H1 (cell line): ENCODE results near the gene CWF19L1. TPM values are rescaled to one million over a fixed set of nuclear protein-coding genes. Genes with fewer than 3 reads are reported as not detected.

Experiments used
- CTCF ChIA-PET: fragments of 300-600 bp; sonication (Branson Sonifier 250); formaldehyde crosslinking; loops from one replicate; lab custom pipeline; 2021; ENCODE audit not compliant: partially characterized antibody; lab: Charles Lee
- POLR2A ChIA-PET: fragments of 300-600 bp; sonication (Branson Sonifier 250); formaldehyde crosslinking; loops from one replicate; lab custom pipeline; 2021; ENCODE audit warnings: inconsistent platforms; ENCODE audit not compliant: partially characterized antibody; lab: Charles Lee
- DNase-seq, 2 experiments: peaks; one replicate each; pipeline versions ENCODE4 v3.0.0 to v3.0.0-alpha.2; 2010 to 2022; ENCODE audit warnings: low spot score in 2 of 2, low read depth in 1 of 2, mixed read lengths in 1 of 2
- FAIRE-seq: peaks from 2 replicates; lab custom pipeline; 2011; peaks lifted over from hg19 to GRCh38; lab: Jason Lieb, UNC
- H2AFZ ChIP-seq: 2 replicates; pipeline ENCODE4 v1.8.1; 2012; ENCODE audit warnings: low read length, inconsistent platforms
- H2AK5ac ChIP-seq: 2 replicates; pipeline ENCODE4 v1.6.1; 2013; ENCODE audit warnings: low read depth, low read length
- H2BK120ac ChIP-seq: replicated peaks from 2 replicates; pipeline ENCODE3; 2013; ENCODE audit warnings: low read depth, low read length, inconsistent platforms
- H2BK12ac ChIP-seq: 2 replicates; pipeline ENCODE4 v1.6.1; 2013; ENCODE audit warnings: low read depth, low read length
- H2BK15ac ChIP-seq: 2 replicates; pipeline ENCODE4 v1.6.1; 2013; ENCODE audit warnings: low read length
- H2BK20ac ChIP-seq: 2 replicates; pipeline ENCODE4 v1.6.1; 2013; ENCODE audit warnings: low read length
- H2BK5ac ChIP-seq: 2 replicates; pipeline ENCODE4 v1.6.1; 2013; ENCODE audit warnings: low read depth, low read length
- H3K14ac ChIP-seq: 2 replicates; pipeline ENCODE4 v1.6.1; 2013; ENCODE audit warnings: inconsistent platforms; ENCODE audit not compliant: insufficient read length
- H3K18ac ChIP-seq: 2 replicates; pipeline ENCODE4 v1.6.1; 2013; ENCODE audit warnings: low read length; ENCODE audit errors: extremely low read depth
- H3K23ac ChIP-seq: 2 replicates; pipeline ENCODE4 v1.6.1; 2013; ENCODE audit warnings: inconsistent platforms; ENCODE audit not compliant: insufficient read length
- H3K23me2 ChIP-seq: 2 replicates; pipeline ENCODE4 v1.6.1; 2013; ENCODE audit warnings: low read depth, low read length
- H3K27ac ChIP-seq: 2 replicates; pipeline ENCODE4 v1.6.1; 2011; ENCODE audit warnings: low read depth, low read length, inconsistent platforms
- H3K27me3 ChIP-seq, 4 experiments: replicated peaks in 1 of 4; 1 replicate in 1 of 4; 2 replicates in 3 of 4; pipeline versions ENCODE4 v1.6.1 to v1.8.1; 2011 to 2013; ENCODE audit warnings: low read length in 3 of 4, mild to moderate bottlenecking in 3 of 4, inconsistent platforms in 2 of 4, mixed read lengths in 2 of 4, moderate library complexity in 1 of 4; ENCODE audit not compliant: control insufficient read depth in 3 of 4, insufficient read depth in 3 of 4; ENCODE audit errors: extremely low read depth in 1 of 4
- H3K36me3 ChIP-seq, 4 experiments: 2 replicates each; pipeline versions ENCODE4 v1.6.1 to v1.8.1; 2011 to 2013; ENCODE audit warnings: mild to moderate bottlenecking in 4 of 4, low read length in 3 of 4, moderate library complexity in 2 of 4, control low read depth in 1 of 4, inconsistent platforms in 1 of 4; ENCODE audit not compliant: insufficient read depth in 4 of 4, control insufficient read depth in 2 of 4
- H3K4ac ChIP-seq: replicated peaks from 2 replicates; pipeline ENCODE3; 2013; ENCODE audit warnings: low read length, low read depth, mixed read lengths, inconsistent platforms; ENCODE audit not compliant: insufficient read length
- H3K4me1 ChIP-seq, 4 experiments: replicated peaks in 1 of 4; 1 replicate in 1 of 4; 2 replicates in 3 of 4; pipeline versions ENCODE4 v1.6.1 to v1.8.1; 2011 to 2013; ENCODE audit warnings: low read length in 3 of 4, inconsistent platforms in 2 of 4, mixed read lengths in 1 of 4; ENCODE audit not compliant: insufficient read depth in 4 of 4, control insufficient read depth in 3 of 4
- H3K4me2 ChIP-seq, 2 experiments: 2 replicates each; pipeline versions ENCODE4 v1.6.1 to v1.8.1; 2011 to 2013; ENCODE audit warnings: low read depth in 2 of 2, low read length in 2 of 2, control low read depth in 1 of 2, inconsistent platforms in 1 of 2, mild to moderate bottlenecking in 1 of 2; ENCODE audit not compliant: insufficient read depth in 1 of 2
- H3K4me3 ChIP-seq, 4 experiments: fragments of 200-600, 300-600 bp in 1 of 4; sonication (generic), shearing (Covaris generic), sonication (Bioruptor Twin) in 1 of 4; 2 replicates each; pipeline versions ENCODE4 v1.5.1 to v1.8.1; 2011 to 2016; ENCODE audit warnings: low read length in 4 of 4, low read depth in 3 of 4, control low read depth in 2 of 4, inconsistent platforms in 2 of 4, mild to moderate bottlenecking in 2 of 4, mixed read lengths in 1 of 4, moderate library complexity in 1 of 4; ENCODE audit not compliant: insufficient read depth in 2 of 4; ENCODE audit errors: extremely low read depth in 1 of 4
- H3K56ac ChIP-seq: replicated peaks from 2 replicates; pipeline ENCODE3; 2013; ENCODE audit warnings: low read depth, mild to moderate bottlenecking, mixed read lengths, low read length, inconsistent platforms; ENCODE audit not compliant: insufficient read length
- H3K79me1 ChIP-seq: 2 replicates; pipeline ENCODE4 v1.6.1; 2013; ENCODE audit warnings: low read depth, low read length, control low read depth
- H3K79me2 ChIP-seq, 2 experiments: 2 replicates each; pipeline versions ENCODE4 v1.6.1 to v1.8.1; 2012 to 2013; ENCODE audit warnings: low read length in 2 of 2, mild to moderate bottlenecking in 2 of 2, inconsistent platforms in 1 of 2; ENCODE audit not compliant: insufficient read depth in 2 of 2, control insufficient read depth in 1 of 2
- H3K9ac ChIP-seq, 4 experiments: replicated peaks in 1 of 4; 1 replicate in 1 of 4; 2 replicates in 3 of 4; pipeline versions ENCODE4 v1.6.1 to v1.8.1; 2011 to 2013; ENCODE audit warnings: low read depth in 3 of 4, low read length in 3 of 4, control low read depth in 2 of 4, mild to moderate bottlenecking in 2 of 4, moderate library complexity in 2 of 4, inconsistent platforms in 1 of 4; ENCODE audit errors: extremely low read depth in 1 of 4
- H3K9me3 ChIP-seq, 2 experiments: 2 replicates each; pipeline versions ENCODE4 v1.6.1 to v1.8.1; 2012 to 2013; ENCODE audit warnings: mild to moderate bottlenecking in 2 of 2, moderate library complexity in 2 of 2, control low read depth in 1 of 2, inconsistent platforms in 1 of 2, low read depth in 1 of 2, low read length in 1 of 2, mixed read lengths in 1 of 2; ENCODE audit not compliant: insufficient read depth in 2 of 2
- H4K20me1 ChIP-seq, 2 experiments: replicated peaks in 1 of 2; 2 replicates each; pipeline versions ENCODE3 to v1.8.1; 2011 to 2013; ENCODE audit warnings: inconsistent platforms in 2 of 2, low read length in 2 of 2, mild to moderate bottlenecking in 1 of 2; ENCODE audit not compliant: insufficient read depth in 2 of 2, control insufficient read depth in 1 of 2
- H4K5ac ChIP-seq: 2 replicates; pipeline ENCODE4 v1.6.1; 2013; ENCODE audit warnings: low read length, low read depth, mixed read lengths, inconsistent platforms; ENCODE audit not compliant: insufficient read length
- H4K8ac ChIP-seq: 2 replicates; pipeline ENCODE4 v1.8.0; 2013; ENCODE audit warnings: mild to moderate bottlenecking, moderate library complexity, low read length, inconsistent platforms; ENCODE audit not compliant: insufficient read depth; ENCODE audit errors: extremely low read depth
- H4K91ac ChIP-seq: replicated peaks from 2 replicates; pipeline ENCODE3; 2013; ENCODE audit warnings: low read length, mixed read lengths, inconsistent platforms; ENCODE audit not compliant: insufficient read length
- CBX5 ChIP-seq: fragments of 300-800, 300-1000 bp; sonication (generic); IDR thresholded peaks from 2 replicates; pipeline ENCODE4 v1.7.1; 2016; ENCODE audit warnings: antibody characterized with exemption, low read length, low read depth
- EZH2 ChIP-seq: fragments of 200-600 bp; sonication (generic); IDR thresholded peaks from 2 replicates; pipeline ENCODE4 v1.7.1; 2012; ENCODE audit warnings: low read depth, mild to moderate bottlenecking, moderate library complexity, low read length, inconsistent platforms; ENCODE audit not compliant: severe bottlenecking
- FOSL1 ChIP-seq: IDR thresholded peaks from 2 replicates; pipeline ENCODE4 v1.6.1; 2011; ENCODE audit warnings: mild to moderate bottlenecking, low read depth, low read length, moderate library complexity; ENCODE audit not compliant: insufficient read depth
- POLR2A ChIP-seq, 2 experiments: IDR thresholded peaks; 1 replicate in 1 of 2; 2 replicates in 1 of 2; pipeline ENCODE4 v1.6.1; 2011; ENCODE audit warnings: low read depth in 2 of 2, low read length in 2 of 2, mild to moderate bottlenecking in 2 of 2; ENCODE audit errors: control extremely low read depth in 1 of 2
- SIRT6 ChIP-seq: IDR thresholded peaks from one replicate; pipeline ENCODE4 v1.7.1; 2012; ENCODE audit warnings: low read length, inconsistent platforms
- SUZ12 ChIP-seq: fragments of 200-600 bp; sonication (generic); IDR thresholded peaks from 2 replicates; pipeline ENCODE4 v1.6.1; 2012; ENCODE audit warnings: mild to moderate bottlenecking, inconsistent platforms, low read length, moderate library complexity, mixed read lengths
- TAF1 ChIP-seq: IDR thresholded peaks from 2 replicates; pipeline ENCODE4 v1.6.1; 2011; ENCODE audit warnings: mild to moderate bottlenecking, low read depth, low read length
- TBP ChIP-seq: IDR thresholded peaks from 2 replicates; pipeline ENCODE4 v1.6.1; 2011; ENCODE audit warnings: low read depth, low read length, improper control_type of control experiment
- YY1 ChIP-seq: IDR thresholded peaks from 2 replicates; pipeline ENCODE4 v1.6.1; 2011; ENCODE audit warnings: low read depth, mild to moderate bottlenecking, low read length
- WGBS, 2 experiments: shearing (Covaris generic) in 1 of 2; methylation state at CpG; one replicate each; pipeline versions ENCODE4 v1.1.6 to v1.1.7; 2013 to 2015; ENCODE audit warnings: low lambda C conversion rate in 2 of 2, mixed read lengths in 2 of 2, inconsistent platforms in 1 of 2, low coverage in 1 of 2, missing lambda C conversion rate in 1 of 2; ENCODE audit not compliant: insufficient replicate concordance in 2 of 2, insufficient coverage in 1 of 2, insufficient read length in 1 of 2; ENCODE audit errors: extremely low coverage in 1 of 2, missing lambda C conversion rate in 1 of 2; 5-methylcytosine and 5-hydroxymethylcytosine counted together
- polyA plus RNA-seq, 7 experiments: library from polyadenylated mRNA; depleted of rRNA in 3 of 7; stranded (reverse) in 5 of 7; unstranded in 2 of 7; fragments of >200 nt in 5 of 7; fragments of 200-250 nt in 2 of 7; gene quantifications; 1 replicate in 5 of 7; 2 replicates in 1 of 7; 4 replicates in 1 of 7; pipeline versions ENCODE4 v1.2.1 to v1.2.3, GENCODE V29; 2011 to 2013; ENCODE audit warnings: missing spikeins in 2 of 7, mixed read lengths in 2 of 7
- total RNA-seq: library from RNA; stranded (reverse); fragmentation: NEBNext Ultra II Directional; extraction: Animal tissue kit (Norgen Biotek cat#: 25700); gene quantifications from 2 replicates; pipeline ENCODE4 v1.2.1, GENCODE V29; 2021
- TF ChIP-seq, protein P1 (sequence below), 3 experiments: IDR thresholded peaks; 1 replicate in 2 of 3; 2 replicates in 1 of 3; pipeline versions ENCODE4 v1.5.1 to v1.6.1; 2011; ENCODE audit warnings: low read length in 3 of 3, mild to moderate bottlenecking in 3 of 3, inconsistent platforms in 2 of 3, low read depth in 1 of 3, moderate library complexity in 1 of 3; ENCODE audit not compliant: insufficient read depth in 1 of 3; ENCODE audit errors: control extremely low read depth in 1 of 3

CWF19L1 gene
- total and polyA plus RNA-seq, 2 of the 8 experiments (the other 6 are each of a cell fraction or from before 2014, with no cell fraction given): 11.1 to 29.9 TPM

DNA sequence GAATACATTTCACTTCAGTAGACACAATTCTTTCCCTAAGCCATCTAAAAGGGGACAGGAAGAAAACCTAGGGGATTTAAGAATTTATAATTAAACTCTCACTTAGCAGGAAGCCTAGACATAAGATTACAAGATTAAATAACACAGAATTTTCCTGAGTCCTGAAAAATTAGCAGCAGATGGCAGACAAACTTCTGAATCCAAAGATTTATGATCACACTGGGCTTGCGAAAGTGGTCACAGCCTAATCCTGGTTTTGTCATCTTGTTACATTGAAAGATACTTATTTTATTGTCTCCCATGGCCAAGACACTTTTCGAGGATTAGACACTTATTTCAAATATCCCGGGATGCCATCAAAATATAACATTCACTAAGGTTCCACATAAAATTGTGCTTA lies 84.5 kb downstream of the CWF19L1 start:
- Histone ChIP-seq H3K4ac (no peak overlapping the region), H2BK15ac (no peak overlapping the region), H3K27me3 (no peaks in the 10 kb centered on the region), H3K4me1 (peaks cover 0 to 4% (median 0%) of the 10 kb centered on the region in 4 experiments; a peak in 2 of 7 replicates), H2BK5ac (no peak overlapping the region), H3K23me2 (peaks cover 12% of the 10 kb centered on the region), H2AFZ (no peak overlapping the region), H3K79me1 (no peaks in the 10 kb centered on the region), H2BK20ac (no peak overlapping the region), H3K79me2 (peaks cover 0 to 24% of the 10 kb centered on the region in 2 experiments; a peak in 2 of 4 replicates), H4K91ac (no peak overlapping the region), H3K56ac (no peak overlapping the region), H3K9me3 (no peaks in the 10 kb centered on the region), H4K5ac (no peak overlapping the region), H3K23ac (no peak overlapping the region), H3K36me3 (peaks cover 2 to 14% (median 6%) of the 10 kb centered on the region in 4 experiments; a peak in 5 of 8 replicates), H3K27ac (no peak overlapping the region), H4K8ac (no peak overlapping the region), H3K4me3 (no peak overlapping the region), H3K18ac (no peak overlapping the region), H2BK120ac (no peak overlapping the region), H2BK12ac (no peak overlapping the region), H4K20me1 (no peaks in the 10 kb centered on the region), H2AK5ac (no peak overlapping the region), H3K9ac (no peak overlapping the region), H3K14ac (no peak overlapping the region), H3K4me2 (no peak overlapping the region)
- FAIRE-seq (no peak), DNase-seq (no peak)
- WGBS, 2 experiments: 88% methylated on average over 3 of the region's 3 CpGs; no CpG with 5 or more reads in 1 of the 2 experiments
- TF ChIP-seq, protein P1, sequence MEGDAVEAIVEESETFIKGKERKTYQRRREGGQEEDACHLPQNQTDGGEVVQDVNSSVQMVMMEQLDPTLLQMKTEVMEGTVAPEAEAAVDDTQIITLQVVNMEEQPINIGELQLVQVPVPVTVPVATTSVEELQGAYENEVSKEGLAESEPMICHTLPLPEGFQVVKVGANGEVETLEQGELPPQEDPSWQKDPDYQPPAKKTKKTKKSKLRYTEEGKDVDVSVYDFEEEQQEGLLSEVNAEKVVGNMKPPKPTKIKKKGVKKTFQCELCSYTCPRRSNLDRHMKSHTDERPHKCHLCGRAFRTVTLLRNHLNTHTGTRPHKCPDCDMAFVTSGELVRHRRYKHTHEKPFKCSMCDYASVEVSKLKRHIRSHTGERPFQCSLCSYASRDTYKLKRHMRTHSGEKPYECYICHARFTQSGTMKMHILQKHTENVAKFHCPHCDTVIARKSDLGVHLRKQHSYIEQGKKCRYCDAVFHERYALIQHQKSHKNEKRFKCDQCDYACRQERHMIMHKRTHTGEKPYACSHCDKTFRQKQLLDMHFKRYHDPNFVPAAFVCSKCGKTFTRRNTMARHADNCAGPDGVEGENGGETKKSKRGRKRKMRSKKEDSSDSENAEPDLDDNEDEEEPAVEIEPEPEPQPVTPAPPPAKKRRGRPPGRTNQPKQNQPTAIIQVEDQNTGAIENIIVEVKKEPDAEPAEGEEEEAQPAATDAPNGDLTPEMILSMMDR (IDR thresholded peaks at IDR 0.05; ENCODE audit: control extremely low read depth in 1 of 3, insufficient read depth in 1 of 3, low read depth in 1 of 3, low read length in 3 of 3): no peak
- no peak for TF ChIP-seq FOSL1
- no peak for TF ChIP-seq CBX5
- no peak for TF ChIP-seq TBP
- TF ChIP-seq SUZ12: no peak
- TF ChIP-seq TAF1: no peak
- TF ChIP-seq YY1: no peak
- TF ChIP-seq EZH2: no peak
- TF ChIP-seq SIRT6: no peak
- TF ChIP-seq POLR2A (IDR thresholded peaks at IDR 0.05; ENCODE audit: control extremely low read depth in 1 of 2, low read depth in 2 of 2, low read length in 2 of 2): no peak
- ChIA-PET CTCF (no interaction called here), POLR2A (no interaction called here)
